Brain microvascular endothelial cell (primary cell): ENCODE data around the gene TMEM130.

Experiments
- DNase-seq: peaks from one replicate; pipeline ENCODE4 v3.0.0-alpha.2; 2020
- H3K27ac ChIP-seq: fragments of 250-450 bp; sonication (Bioruptor Pico); 2 replicates; pipeline ENCODE4 v1.5.1; 2020; ENCODE audit warnings: mild to moderate bottlenecking, moderate library complexity
- H3K27me3 ChIP-seq: fragments of 250-450 bp; sonication (Bioruptor Pico); replicated peaks from 2 replicates; pipeline ENCODE4 v1.5.1; 2020; ENCODE audit warnings: mild to moderate bottlenecking
- H3K36me3 ChIP-seq: fragments of 250-450 bp; sonication (Bioruptor Pico); replicated peaks from 2 replicates; pipeline ENCODE4 v1.5.1; 2020; ENCODE audit warnings: mild to moderate bottlenecking
- H3K4me3 ChIP-seq: 2 replicates; pipeline ENCODE4 v1.5.1; 2011; ENCODE audit warnings: low read depth, mild to moderate bottlenecking, control low read depth, low read length, moderate library complexity
- CTCF ChIP-seq: IDR thresholded peaks from 2 replicates; pipeline ENCODE4 v1.5.1; 2011; ENCODE audit warnings: low read depth, mild to moderate bottlenecking, moderate library complexity, low read length, control low read depth, inconsistent platforms; ENCODE audit errors: missing control alignments
- in situ Hi-C: cut with HindIII; loops from 2 replicates; pipeline ENCODE4 v1.10.0; 2017; ENCODE audit warnings: low sequenced_read_pairs, low pct_ligation_motif_present

Gene TMEM130

GRCh38 chr7:98863601-98864000, 6.2 kb downstream of the TMEM130 start:
- in situ Hi-C loops, result loop anchor here (25.0 kb wide), 1 partner anchor 576 kb away; the partner anchor contains the start of gene BRI3

GRCh38 chr7:98862716-98863420, 6.9 kb downstream of the TMEM130 start:
- no peak for TF ChIP-seq CTCF
- in situ Hi-C loops, result loop anchor here (25.0 kb wide), 1 partner anchor 576 kb away; the partner anchor contains the start of gene BRI3
- Histone ChIP-seq H3K27ac (no peak overlapping the region), H3K27me3 (peaks cover 3% of the 10 kb centered on the region), H3K4me3 (no peak overlapping the region), H3K36me3 (no peaks in the 10 kb centered on the region)
- no peak for DNase-seq

More at GRCh38 chr7:98863601-98864000, 6.2 kb downstream of the TMEM130 start:
- Histone ChIP-seq H3K27ac (no peak overlapping the region), H3K27me3 (peaks cover 9% of the 10 kb centered on the region), H3K4me3 (no peak overlapping the region), H3K36me3 (no peaks in the 10 kb centered on the region)
- no peak for TF ChIP-seq CTCF
- DNase-seq, result no peak

GRCh38 chr7:98862203-98862602, 7.6 kb downstream of the TMEM130 start:
- no peak overlapping the region for H3K4me3 ChIP-seq
- in situ Hi-C loops, result loop anchor here (25.0 kb wide), 1 partner anchor 575 kb away; the partner anchor contains the start of gene BRI3
- no peak for TF ChIP-seq CTCF
- H3K27me3 ChIP-seq, result no peaks in the 10 kb centered on the region
- no peak overlapping the region for H3K27ac ChIP-seq
- H3K36me3 ChIP-seq, result no peaks in the 10 kb centered on the region
- DNase-seq, result no peak

- no peak for DNase-seq
- Histone ChIP-seq H3K36me3 (no peaks in the 10 kb centered on the region), H3K4me3 (no peak overlapping the region), H3K27me3 (no peaks in the 10 kb centered on the region), H3K27ac (no peak overlapping the region)
- in situ Hi-C loops, result loop anchor here (25.0 kb wide), 1 partner anchor 573 kb away; the partner anchor contains the start of gene BRI3
- TF ChIP-seq CTCF, result no peak
These were observed 9.7 kb downstream of the TMEM130 start for GRCh38 chr7:98860071-98860470.

- TF ChIP-seq CTCF, result no peak
- no peaks in the 10 kb centered on the region for H3K27me3 ChIP-seq
- H3K36me3 ChIP-seq, result no peaks in the 10 kb centered on the region
- in situ Hi-C loops, result loop anchor here (25.0 kb wide), 1 partner anchor 569 kb away; the partner anchor contains the start of gene BRI3
- no peak overlapping the region for H3K4me3 ChIP-seq
- H3K27ac ChIP-seq, result no peak overlapping the region
- DNase-seq, result no peak
These were observed 14.0 kb downstream of the TMEM130 start for GRCh38 chr7:98855610-98856422.
